GM12875 (cell line): ENCODE results near the gene MRM2.

ENCODE experiments used
- H3K4me3 ChIP-seq: one replicate; pipeline ENCODE4 v1.5.1; 2011; ENCODE audit warnings: low read depth, low read length, control low read depth
- CTCF ChIP-seq: IDR thresholded peaks from 2 replicates; pipeline ENCODE4 v1.5.1; 2011; ENCODE audit warnings: low read depth, mild to moderate bottlenecking, control low read depth, inconsistent platforms, low read length, moderate library complexity, borderline replicate concordance; ENCODE audit not compliant: insufficient read depth

MRM2 gene

GRCh38 chr7:2257651-2258050 is 15.6 kb upstream of the MRM2 start:
- no peak for TF ChIP-seq CTCF
- H3K4me3 ChIP-seq, result no peak overlapping the region

- no peak for TF ChIP-seq CTCF
- H3K4me3 ChIP-seq, result no peak overlapping the region
These were observed 15.1 kb upstream of the MRM2 start for GRCh38 chr7:2257046-2257551.

- no peak overlapping the region for H3K4me3 ChIP-seq
- no peak for TF ChIP-seq CTCF
These were observed 14.5 kb upstream of the MRM2 start for GRCh38 chr7:2256306-2257045.

- TF ChIP-seq CTCF, result no peak
- H3K4me3 ChIP-seq, result no peak overlapping the region
These were observed 13.4 kb upstream of the MRM2 start for GRCh38 chr7:2255145-2256139.

GRCh38 chr7:2254429-2255144 is 12.6 kb upstream of the MRM2 start:
- no peak for TF ChIP-seq CTCF
- H3K4me3 ChIP-seq, result no peak overlapping the region

GRCh38 chr7:2253525-2254244 is 11.7 kb upstream of the MRM2 start:
- no peak overlapping the region for H3K4me3 ChIP-seq
- no peak for TF ChIP-seq CTCF
